Prostate gland (tissue), 1 donor: ENCODE data around the gene IMMP2L.

Source experiments
- POLR2A ChIP-seq: fragments of 450-650 bp; IDR thresholded peaks from one replicate; pipeline ENCODE4 v1.6.1; 2016; ENCODE audit warnings: antibody characterized with exemption, mild to moderate bottlenecking
- POLR2AphosphoS5 ChIP-seq: sonication (generic); formaldehyde crosslinking; IDR thresholded peaks from one replicate; pipeline ENCODE4 v1.6.1; 2017; ENCODE audit warnings: antibody characterized with exemption

- no peak for TF ChIP-seq POLR2AphosphoS5
- TF ChIP-seq POLR2A, result no peak
Observed at GRCh38 chr7:110637252-110637651, 925.0 kb downstream of the IMMP2L start.
